Karpas-422 (cell line): Measurements from ENCODE around the gene RNPS1. TPM values are rescaled to one million over a fixed set of nuclear protein-coding genes. Genes with fewer than 3 reads are reported as not detected.

Experiments used
- DNase-seq: peaks from one replicate; pipeline ENCODE4 v3.0.0-alpha.2; 2015
- H2AFZ ChIP-seq: fragments of 200-600 bp; sonication (generic); 2 replicates; pipeline ENCODE4 v1.6.1; 2014; ENCODE audit warnings: antibody characterized with exemption, low read length, mixed read lengths
- H3K27ac ChIP-seq: fragments of 200-600 bp; sonication (generic); 2 replicates; pipeline ENCODE4 v1.5.1; 2014; ENCODE audit warnings: mild to moderate bottlenecking, low read length, moderate library complexity
- H3K27me3 ChIP-seq: fragments of 200-600 bp; sonication (generic); 2 replicates; pipeline ENCODE4 v1.6.1; 2014; ENCODE audit warnings: low read length, mixed read lengths
- H3K36me3 ChIP-seq: fragments of 200-600 bp; sonication (generic); 2 replicates; pipeline ENCODE4 v1.6.1; 2014; ENCODE audit warnings: low read length, mixed read lengths; ENCODE audit not compliant: insufficient read depth
- H3K4me1 ChIP-seq: fragments of 200-600 bp; sonication (generic); 2 replicates; pipeline ENCODE4 v1.6.1; 2014; ENCODE audit warnings: mild to moderate bottlenecking, low read length, mixed read lengths
- H3K4me2 ChIP-seq: fragments of 200-600 bp; sonication (generic); 2 replicates; pipeline ENCODE4 v1.6.1; 2014; ENCODE audit warnings: low read length, low read depth, mild to moderate bottlenecking; ENCODE audit not compliant: poor library complexity, severe bottlenecking
- H3K4me3 ChIP-seq: fragments of 200-600 bp; sonication (generic); 2 replicates; pipeline ENCODE4 v1.5.1; 2014; ENCODE audit warnings: mild to moderate bottlenecking, antibody characterized with exemption, low read length, mixed read lengths
- H3K79me2 ChIP-seq: fragments of 200-600 bp; sonication (generic); 2 replicates; pipeline ENCODE4 v1.6.1; 2014; ENCODE audit warnings: mild to moderate bottlenecking, low read length, mixed read lengths
- H3K9ac ChIP-seq: fragments of 200-600 bp; sonication (generic); 2 replicates; pipeline ENCODE4 v1.6.0; 2014; ENCODE audit warnings: low read length
- H3K9me2 ChIP-seq: fragments of 200-600 bp; sonication (generic), shearing (Covaris generic); replicated peaks from 2 replicates; pipeline ENCODE4 v1.6.0; 2014; ENCODE audit warnings: mild to moderate bottlenecking, low read length, moderate library complexity; ENCODE audit not compliant: insufficient read depth
- H3K9me3 ChIP-seq: fragments of 300-700, 200-600 bp; sonication (generic); 2 replicates; pipeline ENCODE4 v1.6.1; 2014; ENCODE audit warnings: low read length, mixed read lengths
- H4K20me1 ChIP-seq: fragments of 200-600 bp; sonication (generic); 2 replicates; pipeline ENCODE4 v1.6.1; 2014; ENCODE audit warnings: mild to moderate bottlenecking, antibody characterized with exemption, low read length, low read depth; ENCODE audit not compliant: insufficient read depth
- total RNA-seq: library from RNA; depleted of rRNA; stranded (reverse); fragments of >200 nt; shearing (Covaris generic); gene quantifications from 2 replicates; pipeline ENCODE4 v1.2.3, GENCODE V29; 2014; ENCODE audit warnings: low replicate concordance; rRNA removed

The RNPS1 gene
- 125 and 158 TPM in 2 replicates for total RNA-seq

GRCh38 chr16:2267913-2268666 lies at the start of gene RNPS1:
Gene RNPS1 (minus strand): TSS chr16:2268126. CDS start chr16:2264643, 3,483 bp downstream.
- peak; percentile 98 for DNase-seq
- H3K9ac ChIP-seq = peak within 1 kb of the TSS; percentile 85
- H3K4me2 ChIP-seq = peak within 1 kb of the TSS; percentile 86
- H3K9me3 ChIP-seq = no peaks in the 10 kb centered on the region
- peak within 1 kb of the TSS; percentile 84 for H3K27ac ChIP-seq
- H3K27me3 ChIP-seq = no peaks in the 10 kb centered on the region
- H3K4me1 ChIP-seq = peaks cover 25% of the 10 kb centered on the region
- H3K79me2 ChIP-seq = peaks cover 51% of the 10 kb centered on the region
- peak within 1 kb of the TSS; percentile 91 for H3K4me3 ChIP-seq
- H4K20me1 ChIP-seq = peaks cover 51% of the 10 kb centered on the region
- H3K36me3 ChIP-seq = peaks cover 25% of the 10 kb centered on the region; the same call in 1 of the 2 replicates
- H2AFZ ChIP-seq = peak within 1 kb of the TSS; percentile 98
- H3K9me2 ChIP-seq = no peaks in the 10 kb centered on the region

DNA sequence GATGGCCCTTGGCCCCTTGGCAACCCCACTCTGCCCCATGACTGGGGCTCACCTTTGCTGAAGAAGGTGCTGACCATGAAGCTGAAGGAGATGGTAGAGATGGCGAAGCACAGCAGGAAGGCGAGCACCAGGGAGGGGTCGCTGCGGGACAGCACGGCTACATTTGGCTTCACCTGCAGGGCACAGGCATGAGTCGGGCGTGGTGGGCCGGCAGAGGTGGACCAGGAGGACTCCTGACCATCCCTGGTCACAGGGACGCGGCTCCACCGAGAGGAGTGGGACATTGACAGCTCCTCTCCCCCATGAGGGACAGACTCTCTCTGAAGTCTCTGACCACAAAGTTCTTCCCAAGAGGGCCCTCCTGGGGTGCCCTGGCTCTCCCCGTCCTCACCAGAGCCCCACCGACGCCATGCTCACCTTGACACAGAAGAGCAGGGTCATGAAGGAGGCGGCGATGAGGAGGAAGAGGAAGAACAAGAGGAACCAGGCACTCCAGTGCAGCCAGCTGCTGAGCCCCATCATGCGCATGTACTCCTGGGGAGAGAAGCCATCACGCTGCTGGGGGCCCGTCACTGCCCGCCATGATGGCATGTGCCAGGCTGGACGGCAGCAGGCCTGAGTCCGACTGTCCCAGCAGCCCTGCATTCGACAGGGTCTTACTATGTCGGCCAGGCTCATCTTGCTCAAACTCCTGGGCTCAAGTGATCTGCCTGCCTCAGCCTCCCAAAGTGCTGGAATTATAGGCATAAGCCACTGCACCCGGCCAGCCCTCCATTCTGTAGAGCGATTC lies 49.5 kb upstream of the RNPS1 start:
- Histone ChIP-seq H3K27me3 (no peaks in the 10 kb centered on the region), H3K4me3 (no peak overlapping the region), H4K20me1 (no peaks in the 10 kb centered on the region), H3K36me3 (no peaks in the 10 kb centered on the region), H3K27ac (no peak overlapping the region), H3K9me2 (no peaks in the 10 kb centered on the region), H2AFZ (no peak overlapping the region), H3K4me1 (no peaks in the 10 kb centered on the region), H3K9ac (no peak overlapping the region), H3K4me2 (no peak overlapping the region), H3K79me2 (no peaks in the 10 kb centered on the region), H3K9me3 (no peaks in the 10 kb centered on the region)
- no peak for DNase-seq

DNA sequence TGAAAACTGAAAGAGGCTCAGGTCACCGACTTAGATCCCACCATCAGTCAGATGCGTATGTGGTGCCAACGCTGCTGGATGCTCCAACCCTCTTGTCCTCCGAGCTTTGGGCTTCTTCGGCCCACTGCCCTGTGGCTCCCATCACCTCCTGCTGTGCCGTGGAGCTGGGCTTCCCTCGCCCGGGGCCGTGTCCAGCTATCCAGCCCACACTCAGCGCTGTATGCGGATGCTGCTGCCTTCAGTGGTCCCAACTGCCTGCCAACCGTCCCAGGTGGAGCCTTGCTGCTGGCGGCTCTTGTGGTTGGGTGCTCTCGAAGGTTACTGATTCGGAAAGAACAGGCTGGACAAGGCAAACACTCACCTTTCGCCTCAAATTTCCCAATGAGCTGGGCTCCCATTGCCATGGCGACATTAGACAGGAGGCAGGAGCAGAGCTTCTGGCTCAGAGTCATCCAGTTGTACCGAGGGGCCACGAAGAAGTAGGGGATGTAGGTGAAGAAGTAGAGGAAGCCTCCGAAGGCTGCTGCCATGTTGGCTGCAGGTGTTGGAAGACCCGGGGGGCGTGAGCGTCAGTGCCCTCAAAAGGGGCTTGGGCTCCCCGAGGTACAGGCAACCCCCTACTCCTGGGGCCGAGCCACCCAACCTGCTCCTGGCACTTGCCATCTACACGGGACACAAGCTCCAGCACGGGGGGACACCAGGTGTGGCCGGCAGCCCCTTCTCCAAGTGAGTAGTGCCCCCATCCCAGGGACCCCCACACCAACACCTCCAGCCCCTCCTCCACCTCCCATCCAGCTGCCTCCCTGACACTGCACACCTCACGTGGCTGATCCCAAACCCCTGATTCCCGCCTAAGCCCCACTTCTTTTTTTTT lies 40.4 kb upstream of the RNPS1 start:
- H3K9me3 ChIP-seq = no peaks in the 10 kb centered on the region
- H3K9me2 ChIP-seq = no peaks in the 10 kb centered on the region
- H3K36me3 ChIP-seq = no peaks in the 10 kb centered on the region
- H3K4me3 ChIP-seq = no peak overlapping the region
- no peak for DNase-seq
- no peaks in the 10 kb centered on the region for H3K4me1 ChIP-seq
- no peak overlapping the region for H2AFZ ChIP-seq
- no peak overlapping the region for H3K9ac ChIP-seq
- H3K79me2 ChIP-seq = no peaks in the 10 kb centered on the region
- no peaks in the 10 kb centered on the region for H4K20me1 ChIP-seq
- H3K4me2 ChIP-seq = no peak overlapping the region
- no peak overlapping the region for H3K27ac ChIP-seq
- H3K27me3 ChIP-seq = no peaks in the 10 kb centered on the region

DNA sequence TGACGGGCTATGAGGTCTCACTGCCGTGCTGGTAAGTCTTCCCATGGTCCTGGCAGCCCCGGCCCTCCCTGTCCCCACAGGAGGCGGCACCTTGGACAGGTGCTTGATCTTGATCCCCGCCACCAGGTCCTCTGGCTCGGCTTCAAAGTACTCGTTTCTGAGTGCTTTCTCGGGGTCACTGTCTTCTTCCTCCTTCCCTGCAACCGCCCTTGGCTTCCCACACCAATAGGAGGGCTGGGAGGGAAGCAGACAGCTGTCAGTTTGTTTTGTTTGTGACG lies 31.9 kb upstream of the RNPS1 start:
- Histone ChIP-seq H3K4me3 (no peak overlapping the region), H3K36me3 (no peaks in the 10 kb centered on the region), H2AFZ (no peak overlapping the region), H3K79me2 (no peaks in the 10 kb centered on the region), H3K9me2 (no peaks in the 10 kb centered on the region), H4K20me1 (no peaks in the 10 kb centered on the region), H3K27me3 (no peaks in the 10 kb centered on the region), H3K4me2 (no peak overlapping the region), H3K4me1 (no peaks in the 10 kb centered on the region; the same call in 1 of the 2 replicates), H3K27ac (no peak overlapping the region), H3K9me3 (no peaks in the 10 kb centered on the region), H3K9ac (no peak overlapping the region)
- DNase-seq = no peak

DNA sequence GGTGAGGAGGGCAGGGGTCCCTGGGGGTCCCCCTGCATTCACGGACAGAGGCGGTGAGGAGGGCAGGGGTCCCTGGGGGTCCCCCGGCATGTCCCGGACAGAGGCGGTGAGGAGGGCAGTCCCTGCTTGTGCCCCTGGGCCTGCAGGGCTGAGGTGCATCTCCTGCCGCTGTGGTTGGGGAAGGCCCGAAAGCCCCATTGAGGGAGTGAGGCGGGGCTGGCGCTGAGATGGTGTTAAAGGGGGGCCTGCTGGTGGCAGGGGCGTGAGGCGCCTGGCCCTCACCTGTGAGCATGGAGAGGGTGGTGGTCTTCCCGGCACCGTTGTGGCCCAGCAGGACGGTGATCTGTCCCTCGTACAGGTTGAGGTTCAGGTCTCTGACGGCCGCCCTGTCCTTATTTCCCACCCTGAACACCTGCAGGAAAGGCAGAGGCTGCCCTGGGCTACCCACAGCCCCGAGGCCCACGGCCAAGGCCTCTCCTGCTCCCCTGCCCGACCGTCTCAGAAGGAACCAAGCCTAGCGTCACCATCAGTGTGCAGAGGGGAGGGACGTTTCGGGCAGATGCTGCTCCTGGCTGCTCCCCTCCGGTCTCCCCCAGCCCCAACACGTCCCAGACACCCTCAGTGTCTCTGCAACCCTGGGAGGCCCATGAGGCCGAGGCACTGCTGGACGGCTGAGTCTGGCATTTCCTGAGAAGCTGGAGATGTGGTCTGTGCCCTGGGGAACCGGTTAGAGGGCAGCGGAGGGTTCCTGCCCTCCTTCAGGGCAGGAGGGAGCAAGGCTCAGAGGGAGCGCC lies 31.4 kb upstream of the RNPS1 start:
- DNase-seq = no peak
- no peak overlapping the region for H3K9ac ChIP-seq
- no peak overlapping the region for H3K27ac ChIP-seq
- H3K9me3 ChIP-seq = no peaks in the 10 kb centered on the region
- H3K4me2 ChIP-seq = no peak overlapping the region
- no peak overlapping the region for H3K4me3 ChIP-seq
- H3K27me3 ChIP-seq = no peaks in the 10 kb centered on the region
- no peak overlapping the region for H2AFZ ChIP-seq
- no peaks in the 10 kb centered on the region; the same call in 1 of the 2 replicates for H3K4me1 ChIP-seq
- H3K36me3 ChIP-seq = no peaks in the 10 kb centered on the region
- H4K20me1 ChIP-seq = no peaks in the 10 kb centered on the region
- no peaks in the 10 kb centered on the region for H3K79me2 ChIP-seq
- H3K9me2 ChIP-seq = no peaks in the 10 kb centered on the region

DNA sequence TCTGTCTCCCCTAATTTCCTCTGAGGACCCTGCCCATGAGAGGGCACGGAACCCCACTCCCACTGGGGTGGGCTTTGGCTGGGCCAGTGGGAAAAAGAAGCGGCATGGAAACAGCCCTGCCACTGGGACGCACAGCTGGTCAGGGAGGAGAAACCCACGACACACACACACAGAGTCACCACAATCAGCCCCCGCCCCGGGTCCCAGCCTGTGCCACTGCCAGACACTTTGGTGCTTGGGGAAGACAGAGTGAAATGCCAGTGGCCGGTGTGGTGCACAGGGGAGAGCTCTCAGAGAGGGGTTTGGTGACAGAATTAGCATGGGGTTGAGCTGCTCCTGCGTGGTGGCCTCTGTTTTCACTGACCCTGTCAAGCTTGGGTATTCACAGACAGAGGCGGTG lies 30.7 kb upstream of the RNPS1 start:
- Histone ChIP-seq H3K4me1 (no peaks in the 10 kb centered on the region; the same call in 1 of the 2 replicates), H3K4me2 (no peak overlapping the region), H2AFZ (no peak overlapping the region), H4K20me1 (no peaks in the 10 kb centered on the region), H3K9me3 (no peaks in the 10 kb centered on the region), H3K27me3 (no peaks in the 10 kb centered on the region), H3K9ac (no peak overlapping the region), H3K36me3 (no peaks in the 10 kb centered on the region), H3K4me3 (no peak overlapping the region), H3K9me2 (no peaks in the 10 kb centered on the region), H3K27ac (no peak overlapping the region), H3K79me2 (no peaks in the 10 kb centered on the region)
- DNase-seq = no peak

GRCh38 chr16:2297506-2297860 lies 29.6 kb upstream of the RNPS1 start:
- Histone ChIP-seq H3K36me3 (no peaks in the 10 kb centered on the region), H4K20me1 (no peaks in the 10 kb centered on the region), H3K9ac (no peak overlapping the region), H3K79me2 (no peaks in the 10 kb centered on the region), H3K9me2 (no peaks in the 10 kb centered on the region), H3K27ac (no peak overlapping the region), H3K4me3 (no peak overlapping the region), H3K27me3 (no peaks in the 10 kb centered on the region), H3K9me3 (no peaks in the 10 kb centered on the region), H3K4me2 (no peak overlapping the region), H2AFZ (no peak overlapping the region), H3K4me1 (no peaks in the 10 kb centered on the region; the same call in 1 of the 2 replicates)
- DNase-seq = no peak
